Astrocyte of the spinal cord (primary cell): ENCODE measurements around the gene ACMSD.
A peak's percentile ranks its signal among the peaks of the same experiment; 100 is the strongest.
"Not testable (repeated sequence)": the region's sequence is repeated elsewhere in the genome, so short reads cannot be mapped to it uniquely, and the experiment has no call there.

Source experiments
- DNase-seq: peaks from one replicate; pipeline ENCODE4 v3.0.0; 2011; ENCODE audit warnings: low read depth, low spot score
- H3K4me3 ChIP-seq: 2 replicates; pipeline ENCODE4 v1.5.1; 2011; ENCODE audit warnings: low read depth, mild to moderate bottlenecking, low read length, moderate library complexity
- CTCF ChIP-seq: IDR thresholded peaks from 2 replicates; pipeline ENCODE4 v1.5.1; 2012; ENCODE audit warnings: low read depth, mild to moderate bottlenecking, low read length, inconsistent platforms
- in situ Hi-C: cut with HindIII; loops from 2 replicates; pipeline ENCODE4 v1.10.0; 2017; ENCODE audit warnings: low sequenced_read_pairs

ACMSD gene

GRCh38 chr2:134899204-134899603 lies 60.8 kb downstream of the ACMSD start:
- DNase-seq = no peak
- no peak for TF ChIP-seq CTCF
- H3K4me3 ChIP-seq = no peak overlapping the region
- in situ Hi-C loops = no loop called here

GRCh38 chr2:134900151-134900550 lies 61.7 kb downstream of the ACMSD start:
- no peak for TF ChIP-seq CTCF
- no peak overlapping the region for H3K4me3 ChIP-seq
- DNase-seq = peak; percentile 24
- in situ Hi-C loops = no loop called here

- H3K4me3 ChIP-seq, DNase-seq, in situ Hi-C loops: not testable (repeated sequence)
Measured at GRCh38 chr2:134903701-134904100, 65.3 kb downstream of the ACMSD start.

GRCh38 chr2:134905168-134905567 lies 66.8 kb downstream of the ACMSD start:
- no peak for TF ChIP-seq CTCF
- no peak for DNase-seq
- in situ Hi-C loops = no loop called here
- no peak overlapping the region for H3K4me3 ChIP-seq

GRCh38 chr2:134906726-134907125 lies 68.3 kb downstream of the ACMSD start:
- DNase-seq = no peak
- H3K4me3 ChIP-seq = no peak overlapping the region
- in situ Hi-C loops = no loop called here
- TF ChIP-seq CTCF = no peak

GRCh38 chr2:134907441-134908116 lies 69.2 kb downstream of the ACMSD start:
- DNase-seq, in situ Hi-C loops, H3K4me3 ChIP-seq: not testable (repeated sequence)

- in situ Hi-C loops = no loop called here
- no peak overlapping the region for H3K4me3 ChIP-seq
- no peak for DNase-seq
- TF ChIP-seq CTCF = no peak
Measured at GRCh38 chr2:134910763-134911399, 72.5 kb downstream of the ACMSD start.
